Measurements from ENCODE around the gene TRA2A. TPM values are rescaled to one million over a fixed set of nuclear protein-coding genes. Genes with fewer than 3 reads are reported as not detected.
"Not testable (repeated sequence)": the region's sequence is repeated elsewhere in the genome, so short reads cannot be mapped to it uniquely, and the experiment has no call there.

TRA2A gene
- total RNA-seq, 1 donor from 2014 or later, result 162 TPM

GRCh38 chr7:23532490-23533237 is 883 bp upstream of the TRA2A start:
- H3K4me3 Mint-ChIP-seq, result peak overlapping the region; percentile 100
- no peaks in the 10 kb centered on the region for H3K36me3 Mint-ChIP-seq
- peak overlapping the region; percentile 68 for H3K27ac Mint-ChIP-seq
- no peaks in the 10 kb centered on the region for H3K27me3 Mint-ChIP-seq (ENCODE audit: low read depth)
- H3K4me1 Mint-ChIP-seq, result peaks cover 28% of the 10 kb centered on the region
- H3K9me3 Mint-ChIP-seq, result no peaks in the 10 kb centered on the region
- TF ChIP-seq, protein P1, sequence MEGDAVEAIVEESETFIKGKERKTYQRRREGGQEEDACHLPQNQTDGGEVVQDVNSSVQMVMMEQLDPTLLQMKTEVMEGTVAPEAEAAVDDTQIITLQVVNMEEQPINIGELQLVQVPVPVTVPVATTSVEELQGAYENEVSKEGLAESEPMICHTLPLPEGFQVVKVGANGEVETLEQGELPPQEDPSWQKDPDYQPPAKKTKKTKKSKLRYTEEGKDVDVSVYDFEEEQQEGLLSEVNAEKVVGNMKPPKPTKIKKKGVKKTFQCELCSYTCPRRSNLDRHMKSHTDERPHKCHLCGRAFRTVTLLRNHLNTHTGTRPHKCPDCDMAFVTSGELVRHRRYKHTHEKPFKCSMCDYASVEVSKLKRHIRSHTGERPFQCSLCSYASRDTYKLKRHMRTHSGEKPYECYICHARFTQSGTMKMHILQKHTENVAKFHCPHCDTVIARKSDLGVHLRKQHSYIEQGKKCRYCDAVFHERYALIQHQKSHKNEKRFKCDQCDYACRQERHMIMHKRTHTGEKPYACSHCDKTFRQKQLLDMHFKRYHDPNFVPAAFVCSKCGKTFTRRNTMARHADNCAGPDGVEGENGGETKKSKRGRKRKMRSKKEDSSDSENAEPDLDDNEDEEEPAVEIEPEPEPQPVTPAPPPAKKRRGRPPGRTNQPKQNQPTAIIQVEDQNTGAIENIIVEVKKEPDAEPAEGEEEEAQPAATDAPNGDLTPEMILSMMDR (IDR thresholded peaks at IDR 0.05; ENCODE audit: unreplicated experiment), result no peak
- DNase-seq (ENCODE audit: low spot score in 2 of 2, unreplicated experiment in 2 of 2), result no peak

GRCh38 chr7:23531050-23531793 is 559 bp downstream of the TRA2A start:
- TF ChIP-seq, protein P1 (IDR thresholded peaks at IDR 0.05; ENCODE audit: unreplicated experiment), result no peak
- no peaks in the 10 kb centered on the region for H3K36me3 Mint-ChIP-seq
- no peaks in the 10 kb centered on the region for H3K9me3 Mint-ChIP-seq
- peaks cover 41% of the 10 kb centered on the region for H3K4me1 Mint-ChIP-seq
- peak overlapping the region; percentile 100 for H3K4me3 Mint-ChIP-seq
- H3K27ac Mint-ChIP-seq, result peak overlapping the region; percentile 100
- peak; percentile 28 to 56 for DNase-seq (ENCODE audit: low spot score in 2 of 2, unreplicated experiment in 2 of 2)
- no peaks in the 10 kb centered on the region for H3K27me3 Mint-ChIP-seq (ENCODE audit: low read depth)

DNA sequence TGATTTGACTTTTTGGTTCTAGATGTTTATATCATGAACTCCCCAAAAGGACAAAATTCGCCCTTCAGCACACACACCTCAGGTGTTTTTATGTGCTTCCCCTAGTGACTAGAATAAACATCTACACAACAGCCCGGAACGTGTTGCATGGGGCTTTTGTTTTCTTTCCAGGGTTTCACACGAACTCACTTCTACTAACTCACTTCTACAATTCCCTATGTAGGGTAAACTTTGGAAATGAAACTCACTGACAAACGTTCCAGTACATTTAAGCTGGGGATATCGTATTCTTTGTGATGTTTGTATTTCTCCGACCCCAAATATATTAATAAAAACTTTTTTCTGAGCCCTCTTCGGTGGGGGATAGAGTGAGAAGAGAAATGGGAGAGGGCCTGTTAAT is 1.4 kb downstream of the TRA2A start:
- TF ChIP-seq, protein P1 (IDR thresholded peaks at IDR 0.05; ENCODE audit: unreplicated experiment), result no peak
- peaks cover 44% of the 10 kb centered on the region for H3K4me1 Mint-ChIP-seq
- H3K36me3 Mint-ChIP-seq, result no peaks in the 10 kb centered on the region
- peak overlapping the region; percentile 100 for H3K27ac Mint-ChIP-seq
- no peaks in the 10 kb centered on the region for H3K9me3 Mint-ChIP-seq
- no peak for DNase-seq (ENCODE audit: low spot score in 2 of 2, unreplicated experiment in 2 of 2)
- no peaks in the 10 kb centered on the region for H3K27me3 Mint-ChIP-seq (ENCODE audit: low read depth)
- H3K4me3 Mint-ChIP-seq, result peak overlapping the region; percentile 100

DNA sequence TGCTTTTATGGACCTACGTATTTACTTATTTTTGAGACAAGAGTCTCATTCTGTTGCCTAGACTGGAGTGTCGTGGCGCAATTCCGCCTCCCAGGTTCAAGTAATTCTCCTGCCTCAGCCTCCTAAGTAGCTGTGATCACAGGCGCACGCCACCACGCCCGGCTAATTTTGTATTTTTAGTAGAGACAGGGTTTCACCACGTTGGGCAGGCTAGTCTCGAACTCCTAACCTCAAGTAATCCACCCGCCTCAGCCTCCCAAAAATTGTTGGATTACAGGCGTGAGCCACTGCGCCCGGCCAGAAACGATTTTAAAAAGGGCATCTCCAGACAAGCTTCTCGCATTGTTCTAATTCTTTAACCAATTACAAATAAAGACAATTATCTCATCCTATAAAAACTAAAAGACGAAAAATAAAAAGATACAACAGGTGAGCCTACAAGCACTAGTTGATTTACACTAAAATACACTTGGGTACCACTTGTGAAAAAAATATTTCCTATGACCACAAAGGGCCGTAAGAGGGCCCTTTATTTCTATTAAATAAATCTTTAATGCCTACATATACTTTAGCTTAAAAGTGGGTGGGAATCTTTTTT is 2.4 kb downstream of the TRA2A start:
- H3K36me3 Mint-ChIP-seq, result no peaks in the 10 kb centered on the region
- peaks cover 52% of the 10 kb centered on the region for H3K4me1 Mint-ChIP-seq
- H3K4me3 Mint-ChIP-seq, result peak overlapping the region; percentile 100
- DNase-seq (ENCODE audit: low spot score in 2 of 2, unreplicated experiment in 2 of 2), result no peak
- H3K9me3 Mint-ChIP-seq, result no peaks in the 10 kb centered on the region
- peak overlapping the region; percentile 82 for H3K27ac Mint-ChIP-seq
- no peaks in the 10 kb centered on the region for H3K27me3 Mint-ChIP-seq (ENCODE audit: low read depth)
- TF ChIP-seq, protein P1 (IDR thresholded peaks at IDR 0.05; ENCODE audit: unreplicated experiment), result no peak

GRCh38 chr7:23525611-23526010 is 6.2 kb downstream of the TRA2A start:
- H3K4me1 Mint-ChIP-seq, result peaks cover 68% of the 10 kb centered on the region
- H3K36me3 Mint-ChIP-seq, result peaks cover 14% of the 10 kb centered on the region
- not testable (repeated sequence) for DNase-seq (ENCODE audit: low spot score in 2 of 2, unreplicated experiment in 2 of 2); H3K9me3 Mint-ChIP-seq; H3K27ac Mint-ChIP-seq; H3K4me3 Mint-ChIP-seq; H3K27me3 Mint-ChIP-seq (ENCODE audit: low read depth)

DNA sequence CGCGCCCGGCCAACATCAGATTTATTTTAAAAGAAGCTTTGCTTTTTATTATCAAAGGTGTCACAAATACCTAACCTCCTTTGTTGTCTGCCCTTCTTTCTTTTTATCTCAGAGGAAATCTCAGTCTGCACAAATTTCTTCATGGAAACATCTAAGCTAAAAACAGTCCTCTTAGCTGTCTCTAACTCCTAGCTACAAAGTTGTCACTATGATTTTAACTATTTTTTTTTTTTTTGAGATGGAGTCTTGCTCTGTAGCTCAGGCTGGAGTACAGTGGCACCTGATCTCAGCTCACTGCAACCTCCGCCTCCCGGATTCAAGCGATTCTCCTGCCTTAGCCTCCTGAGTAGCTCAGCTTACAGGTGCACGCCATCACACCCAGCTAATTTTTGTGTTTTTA is 7.3 kb downstream of the TRA2A start:
- no peak for DNase-seq (ENCODE audit: low spot score in 2 of 2, unreplicated experiment in 2 of 2)
- TF ChIP-seq, protein P1 (IDR thresholded peaks at IDR 0.05; ENCODE audit: unreplicated experiment), result no peak
- Mint-ChIP-seq H3K9me3 (no peaks in the 10 kb centered on the region), H3K27ac (peak overlapping the region; percentile 64), H3K4me3 (no peak overlapping the region), H3K27me3 (ENCODE audit: low read depth) (no peaks in the 10 kb centered on the region), H3K36me3 (peaks cover 19% of the 10 kb centered on the region), H3K4me1 (peaks cover 58% of the 10 kb centered on the region)
